Measurements from ENCODE around the gene SCN1A.
A peak's percentile ranks its signal among the peaks of the same experiment; 100 is the strongest.

The SCN1A gene

GRCh38 chr2:166127217-166128155 lies at the start of gene SCN1A:
Gene SCN1A (minus strand): TSS chr2:166128020. CDS start chr2:166073621, 54,399 bp downstream.
- TF ChIP-seq CTCF (IDR thresholded peaks at IDR 0.05; ENCODE audit: insufficient read depth, low read length, missing control alignments), result peak; percentile 39
- no peak within 1 kb of the TSS for H3K4me3 ChIP-seq (ENCODE audit: low read depth, low read length)
- POLR2A ChIA-PET, result no interaction called here
- no peak for DNase-seq (ENCODE audit: low read depth, low spot score)
- CTCF ChIA-PET, result interaction anchor here (0.6 to 6.3 kb wide), 25 partner anchors 10 to 1136 kb away, joined by 3 to 97 read pairs (median 4); partner anchors contain the start of gene TTC21B

DNA sequence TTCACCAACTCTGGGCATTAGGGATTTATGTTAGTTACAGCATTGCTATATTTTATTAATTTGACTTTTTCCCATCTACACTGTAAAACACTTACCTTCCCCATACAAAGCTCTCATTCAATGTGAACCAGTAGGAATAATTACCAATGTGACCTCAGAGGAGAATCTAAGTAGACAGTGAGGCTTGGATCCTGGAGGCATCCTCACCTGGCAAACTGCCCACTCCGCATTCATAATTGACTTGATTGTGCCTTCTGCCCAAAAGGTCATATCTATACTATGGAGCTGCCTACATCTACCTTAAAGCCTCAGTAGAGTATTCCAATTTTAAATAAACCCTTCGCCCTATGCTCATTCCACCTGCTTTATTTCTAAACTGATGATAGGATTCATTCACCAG lies 45.4 kb upstream of the SCN1A start:
- CTCF ChIA-PET, result interaction anchor here (0.8 to 14.6 kb wide), 3 partner anchors 8 to 248 kb away, joined by 3 to 143 read pairs (median 30); no protein-coding TSS in a partner anchor
- no peak overlapping the region for H3K4me3 ChIP-seq (ENCODE audit: low read depth, low read length)
- TF ChIP-seq CTCF (IDR thresholded peaks at IDR 0.05; ENCODE audit: insufficient read depth, low read length, missing control alignments), result no peak
- POLR2A ChIA-PET, result interaction anchor here (0.6 kb wide), 1 partner anchor 1018 kb away, joined by 3 read pairs; no protein-coding TSS in a partner anchor
- no peak for DNase-seq (ENCODE audit: low read depth, low spot score)

DNA sequence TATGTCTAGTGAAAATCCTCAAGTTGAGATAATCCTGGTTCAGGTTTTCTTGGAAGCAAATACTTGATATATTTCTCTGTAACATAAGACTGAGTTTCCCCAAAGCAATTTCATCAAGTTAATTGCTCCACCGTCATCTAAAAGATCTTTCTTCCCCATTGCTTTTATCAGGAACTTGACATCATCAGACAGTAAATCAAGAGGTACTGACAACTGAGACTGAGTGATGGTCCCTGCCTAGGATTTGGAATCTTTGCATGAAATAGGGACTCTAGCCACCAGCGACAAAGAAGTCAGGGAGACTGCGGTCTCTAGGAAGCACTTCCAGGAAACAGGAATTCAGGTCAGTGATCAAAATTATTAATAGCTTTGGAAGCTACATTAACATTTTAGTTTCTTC lies 43.4 kb upstream of the SCN1A start:
- POLR2A ChIA-PET, result no interaction called here

DNA sequence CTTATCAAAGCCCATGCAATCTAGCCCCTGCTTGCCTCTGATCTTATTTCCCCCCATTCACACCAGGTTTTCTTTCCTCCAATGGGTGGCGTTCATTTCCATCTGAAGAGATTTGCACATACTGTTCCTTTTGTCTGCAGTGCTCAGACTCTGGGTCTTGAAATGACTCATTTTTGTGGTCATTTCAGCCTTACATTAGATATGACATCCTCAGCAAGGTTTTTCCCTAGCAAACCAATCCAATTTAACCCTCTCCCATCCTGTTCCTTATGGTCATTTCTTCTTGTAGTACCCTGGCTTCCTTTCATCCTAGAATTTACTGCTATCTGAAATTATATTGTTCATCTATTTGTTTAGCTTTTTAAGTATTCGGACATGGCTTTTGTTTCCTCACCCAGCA lies 42.5 kb upstream of the SCN1A start:
- no peak overlapping the region for H3K4me3 ChIP-seq (ENCODE audit: low read depth, low read length)
- ChIA-PET POLR2A (no interaction called here), CTCF (interaction anchor here (0.7 to 3.9 kb wide), 4 partner anchors 8 to 252 kb away, joined by 3 to 30 read pairs (median 3); no protein-coding TSS in a partner anchor)
- TF ChIP-seq CTCF (IDR thresholded peaks at IDR 0.05; ENCODE audit: insufficient read depth, low read length, missing control alignments), result no peak
- DNase-seq (ENCODE audit: low read depth, low spot score), result no peak

More for the DNA sequence above, 43.4 kb upstream of the SCN1A start:
- no peak for TF ChIP-seq CTCF (IDR thresholded peaks at IDR 0.05; ENCODE audit: insufficient read depth, low read length, missing control alignments)
- H3K4me3 ChIP-seq (ENCODE audit: low read depth, low read length), result no peak overlapping the region
- CTCF ChIA-PET, result interaction anchor here (3.9 kb wide), 1 partner anchor 10 kb away, joined by 30 read pairs; no protein-coding TSS in a partner anchor
- no peak for DNase-seq (ENCODE audit: low read depth, low spot score)

DNA sequence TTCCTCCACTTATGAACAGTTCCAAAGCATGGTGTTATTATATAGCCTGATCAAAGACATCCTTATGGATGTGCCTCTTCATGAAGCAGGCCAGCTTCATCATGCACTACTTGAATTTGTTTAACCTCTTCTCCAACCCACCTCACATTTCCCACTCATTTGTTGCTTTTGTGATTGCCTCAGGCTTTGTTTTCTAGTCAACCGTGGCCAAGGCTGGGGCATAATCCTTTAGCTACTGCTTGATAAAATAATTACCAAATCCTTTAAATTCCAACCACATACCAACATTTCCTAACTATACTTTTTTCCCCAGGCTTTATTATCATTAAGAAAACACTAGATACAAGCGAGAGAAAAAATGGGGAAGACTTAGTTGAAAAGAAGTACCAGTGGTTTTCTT lies 39.6 kb upstream of the SCN1A start:
- ChIA-PET CTCF (interaction anchor here (2.1 kb wide), 1 partner anchor 14 kb away, joined by 10 read pairs; no protein-coding TSS in a partner anchor), POLR2A (no interaction called here)
- TF ChIP-seq CTCF (IDR thresholded peaks at IDR 0.05; ENCODE audit: insufficient read depth, low read length, missing control alignments), result no peak
- H3K4me3 ChIP-seq (ENCODE audit: low read depth, low read length), result no peak overlapping the region
- DNase-seq (ENCODE audit: low read depth, low spot score), result no peak

- DNase-seq (ENCODE audit: low read depth, low spot score), result no peak
- no peak for TF ChIP-seq CTCF (IDR thresholded peaks at IDR 0.05; ENCODE audit: insufficient read depth, low read length, missing control alignments)
- ChIA-PET POLR2A (interaction anchor here (0.6 kb wide), 1 partner anchor 52 kb away, joined by 4 read pairs; no protein-coding TSS in a partner anchor), CTCF (no interaction called here)
- no peak overlapping the region for H3K4me3 ChIP-seq (ENCODE audit: low read depth, low read length)
These were observed 36.0 kb upstream of the SCN1A start for GRCh38 chr2:166163775-166164174.

Data from AG04449 (cell line).